Islet precursor cell (in vitro differentiated cells): ENCODE measurements around the gene SNRPB.
"Not testable (repeated sequence)": the region's sequence is repeated elsewhere in the genome, so short reads cannot be mapped to it uniquely, and the experiment has no call there.

ENCODE experiments used
- DNase-seq: peaks from one replicate; pipeline ENCODE4 v3.0.0-alpha.2; 2018

The SNRPB gene

DNA sequence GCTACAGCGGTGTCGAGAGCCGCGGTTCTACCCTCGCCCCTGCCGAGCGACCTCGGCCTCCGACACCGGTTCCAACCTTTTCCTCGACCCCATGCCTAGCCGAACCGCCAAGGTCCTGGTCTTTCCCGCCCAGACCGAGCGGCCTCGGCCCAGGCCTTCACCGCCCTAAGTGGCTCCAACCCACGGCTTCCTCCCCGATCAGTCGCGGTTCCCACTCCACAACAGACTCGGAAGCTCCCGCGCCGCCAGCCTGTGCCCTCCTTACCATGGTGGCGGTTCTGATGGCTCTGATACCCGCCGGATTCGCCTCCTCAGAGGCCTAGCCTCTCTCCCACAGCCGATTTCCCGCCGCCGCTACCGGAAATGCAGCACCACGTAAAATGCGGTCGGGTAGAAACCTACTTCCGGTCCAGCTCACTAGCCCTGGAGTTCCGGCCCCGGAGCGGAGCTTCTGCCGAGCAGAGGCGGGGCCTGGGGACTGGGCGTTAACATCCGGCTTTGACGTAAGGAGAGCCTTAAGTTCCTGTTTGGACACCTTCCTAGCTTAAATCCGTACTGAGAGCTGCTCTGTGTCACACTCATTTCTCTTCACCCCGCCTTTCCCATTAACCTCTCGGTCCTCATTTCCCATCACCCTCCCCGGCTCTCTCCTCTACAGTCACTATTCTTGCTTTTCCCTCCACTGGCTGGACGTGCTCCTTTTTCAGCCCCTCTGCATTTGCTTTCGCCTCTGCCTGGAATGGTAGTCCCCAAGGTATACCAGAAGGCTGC lies at the start of gene SNRPB:
TSS of gene SNRPB (minus strand) at position 367 of the 771 bp plus-strand sequence. CDS start at position 268, 99 bp downstream.
- peak; percentile 99 for DNase-seq

DNA sequence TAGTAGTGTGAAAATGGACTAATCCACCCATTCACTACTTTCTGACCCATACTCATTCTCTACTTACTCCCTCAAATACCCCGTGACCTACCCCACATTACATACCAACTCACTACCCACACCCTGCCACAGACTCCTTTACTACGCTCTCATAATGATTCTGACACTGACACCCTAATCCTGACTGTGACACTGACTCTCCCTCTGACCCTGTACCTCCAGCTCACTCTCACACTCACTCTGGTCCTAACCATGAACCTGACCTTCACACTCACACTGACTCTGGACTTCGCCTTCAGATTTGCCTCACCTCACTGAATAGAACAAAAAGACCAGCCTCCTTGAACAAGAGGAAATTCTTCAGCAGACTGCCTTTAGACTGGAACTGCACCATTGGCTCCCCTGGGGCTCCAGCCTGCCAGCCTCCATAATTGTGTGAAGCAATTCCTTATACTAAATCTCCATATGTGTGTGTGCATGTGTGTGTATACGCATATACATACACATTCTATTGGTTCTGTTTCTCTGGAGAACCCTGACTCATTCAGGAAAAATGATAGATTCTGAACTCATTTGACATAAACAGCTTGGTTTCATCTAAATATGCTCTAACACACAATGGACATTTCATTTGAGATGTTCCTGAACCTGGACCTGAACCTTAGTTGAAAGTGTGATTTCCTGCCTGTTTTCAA lies 48.7 kb upstream of the SNRPB start:
- DNase-seq, result no peak

GRCh38 chr20:2518558-2518957 lies 48.0 kb upstream of the SNRPB start:
- DNase-seq, result no peak

- DNase-seq, result no peak
Observed at GRCh38 chr20:2518096-2518495, 47.5 kb upstream of the SNRPB start.

DNA sequence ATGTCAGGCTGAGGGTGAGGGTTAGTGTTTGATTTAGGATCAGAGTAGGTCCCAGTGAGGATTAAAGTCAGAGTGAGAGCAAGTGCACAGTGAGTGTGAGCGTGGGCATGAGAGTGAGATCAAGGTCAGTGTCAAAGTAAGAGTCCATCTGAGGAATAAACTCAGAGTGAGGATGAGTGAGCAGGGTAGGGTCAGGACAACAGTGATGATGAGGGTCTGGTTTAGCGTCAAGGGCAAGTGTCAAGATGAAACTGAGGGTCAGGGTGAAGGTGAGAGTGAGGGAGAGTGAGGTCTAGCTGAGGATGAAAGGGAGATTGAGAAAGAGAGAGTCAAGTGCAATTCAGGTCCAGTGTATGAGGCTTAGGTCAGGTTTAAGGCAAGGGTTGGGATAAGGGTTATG lies 45.8 kb upstream of the SNRPB start:
- no peak for DNase-seq

DNA sequence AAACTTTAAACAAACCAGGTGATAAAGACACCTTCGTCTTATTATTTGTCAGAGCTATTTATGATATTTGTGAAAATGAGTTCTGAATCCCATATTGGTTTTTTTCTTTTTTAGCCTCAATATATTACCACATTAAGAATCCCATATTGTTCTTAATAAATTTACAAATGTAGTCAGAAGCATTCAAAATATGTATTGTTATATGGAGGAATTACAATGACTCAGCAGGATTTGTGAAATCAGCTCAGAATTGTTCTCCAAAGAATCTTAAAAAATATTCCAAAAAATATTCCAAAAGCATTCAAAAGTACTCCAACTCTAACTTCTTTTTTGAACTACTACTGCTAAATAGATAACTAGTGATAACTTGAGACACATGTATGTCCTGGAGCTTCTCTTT lies 44.6 kb upstream of the SNRPB start:
- DNase-seq, result no peak

- DNase-seq, result no peak
Observed at GRCh38 chr20:2509794-2510193, 39.2 kb upstream of the SNRPB start.

- DNase-seq, result peak; percentile 63
Observed at GRCh38 chr20:2509468-2509781, 38.8 kb upstream of the SNRPB start.

DNA sequence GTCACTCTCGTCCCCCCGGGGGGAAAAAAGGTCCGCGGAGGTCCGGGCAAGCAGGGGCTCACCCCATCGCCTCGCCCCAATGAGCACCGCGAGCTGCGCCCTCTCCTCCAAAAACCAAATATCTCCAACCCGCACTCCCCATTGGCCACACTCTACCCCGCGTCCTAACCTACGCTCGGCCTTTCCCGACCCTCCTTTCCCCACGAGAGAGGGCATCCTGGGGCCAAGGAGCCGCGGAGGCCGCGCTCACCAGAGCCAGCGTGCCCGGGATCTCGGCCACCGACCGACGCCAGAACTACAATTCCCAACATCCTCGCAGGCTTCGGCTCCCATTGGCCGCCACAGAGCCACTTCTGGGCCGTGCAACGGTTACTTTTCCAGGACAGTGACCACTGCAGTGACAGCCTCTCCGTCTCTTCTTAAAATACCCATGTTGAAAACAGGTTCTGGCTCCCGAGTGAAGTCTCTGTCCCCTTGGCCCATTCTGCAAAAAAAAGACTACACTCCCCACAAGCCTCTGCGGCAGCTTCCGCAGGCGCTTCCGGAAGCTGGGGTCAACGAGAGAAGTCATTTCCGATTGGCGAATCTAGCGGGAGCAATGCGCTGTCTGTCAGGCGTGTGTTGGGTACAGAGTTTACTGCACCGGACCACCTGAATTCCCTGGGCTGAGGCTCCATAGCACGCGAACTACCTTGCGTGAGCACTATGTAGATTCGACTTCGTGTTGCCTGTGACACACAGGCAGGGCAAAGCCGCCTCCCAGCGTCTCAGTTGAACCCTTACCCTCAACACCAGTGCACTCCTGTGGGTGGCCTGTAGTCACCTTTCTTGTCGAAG lies 38.3 kb upstream of the SNRPB start, which contains the start of gene ZNF343:
TSS of gene ZNF343 (minus strand) at position 285 of the 837 bp plus-strand sequence. CDS start 15,020 bp downstream, outside the sequence.
- DNase-seq, result peak; percentile 89

DNA sequence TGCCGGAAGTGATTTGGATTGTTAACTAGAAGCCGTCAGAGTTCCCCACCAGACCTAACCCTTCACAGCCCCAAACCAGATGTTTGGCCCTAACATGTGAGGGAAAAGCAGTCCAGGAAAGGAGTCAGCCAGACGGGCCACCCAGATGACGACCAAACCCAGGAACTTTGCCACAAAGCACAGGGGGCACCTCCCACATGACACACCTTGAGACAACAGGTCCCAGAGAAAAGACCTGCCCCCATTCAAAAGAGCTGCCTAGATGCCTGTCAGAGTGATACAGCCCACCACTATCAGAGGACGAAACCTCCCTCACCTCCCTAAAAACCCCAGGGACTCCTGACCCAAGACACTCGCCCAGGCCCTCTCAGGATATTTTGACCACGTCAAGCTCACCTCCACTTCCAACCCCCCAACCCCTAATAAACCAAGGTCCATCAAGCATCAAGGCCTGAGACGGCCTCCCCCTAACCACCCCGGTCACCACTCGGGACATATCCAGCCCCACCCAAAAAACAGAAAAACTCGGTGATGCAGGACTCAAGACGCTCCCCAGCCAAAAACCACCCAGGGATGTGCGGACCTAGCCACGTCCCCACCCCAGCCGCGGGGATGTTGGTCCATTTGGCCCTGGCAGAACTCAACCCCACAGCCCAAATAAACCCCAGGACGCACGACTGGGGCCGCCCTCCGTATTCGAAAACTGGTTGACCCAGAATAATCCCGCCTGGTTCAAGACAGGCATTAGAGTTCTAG lies 37.5 kb upstream of the SNRPB start:
- DNase-seq, result no peak

- DNase-seq, result no peak
Observed at GRCh38 chr20:2507464-2507863, 36.9 kb upstream of the SNRPB start.

DNA sequence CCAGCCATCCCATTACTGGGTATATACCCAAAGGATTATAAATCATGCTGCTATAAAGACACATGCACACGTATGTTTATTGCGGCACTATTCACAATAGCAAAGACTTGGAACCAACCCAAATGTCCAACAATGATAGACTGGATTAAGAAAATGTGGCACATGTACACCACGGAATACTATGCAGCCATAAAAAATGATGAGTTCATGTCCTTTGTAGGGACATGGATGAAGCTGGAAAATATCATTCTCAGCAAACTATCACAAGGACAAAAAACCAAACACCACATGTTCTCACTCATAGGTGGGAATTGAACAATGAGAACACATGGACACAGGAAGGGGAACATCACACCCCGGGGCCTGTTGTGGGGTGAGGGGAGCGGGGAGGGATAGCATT lies 35.8 kb upstream of the SNRPB start:
- DNase-seq, result not testable (repeated sequence)

DNA sequence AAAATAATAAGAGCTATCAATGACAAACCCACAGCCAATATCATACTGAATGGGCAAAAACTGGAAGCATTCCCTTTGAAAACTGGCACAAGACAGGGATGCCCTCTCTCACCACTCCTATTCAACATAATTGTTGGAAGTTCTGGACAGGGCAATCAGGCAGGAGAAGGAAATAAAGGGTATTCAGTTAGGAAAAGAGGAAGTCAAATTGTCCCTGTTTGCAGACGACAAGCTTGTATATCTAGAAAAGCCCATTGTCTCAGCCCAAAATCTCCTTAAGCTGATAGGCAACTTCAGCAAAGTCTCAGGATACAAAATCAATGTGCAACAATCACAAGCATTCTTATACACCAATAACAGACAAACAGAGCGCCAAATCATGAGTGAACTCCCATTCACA lies 34.2 kb upstream of the SNRPB start:
- not testable (repeated sequence) for DNase-seq

DNA sequence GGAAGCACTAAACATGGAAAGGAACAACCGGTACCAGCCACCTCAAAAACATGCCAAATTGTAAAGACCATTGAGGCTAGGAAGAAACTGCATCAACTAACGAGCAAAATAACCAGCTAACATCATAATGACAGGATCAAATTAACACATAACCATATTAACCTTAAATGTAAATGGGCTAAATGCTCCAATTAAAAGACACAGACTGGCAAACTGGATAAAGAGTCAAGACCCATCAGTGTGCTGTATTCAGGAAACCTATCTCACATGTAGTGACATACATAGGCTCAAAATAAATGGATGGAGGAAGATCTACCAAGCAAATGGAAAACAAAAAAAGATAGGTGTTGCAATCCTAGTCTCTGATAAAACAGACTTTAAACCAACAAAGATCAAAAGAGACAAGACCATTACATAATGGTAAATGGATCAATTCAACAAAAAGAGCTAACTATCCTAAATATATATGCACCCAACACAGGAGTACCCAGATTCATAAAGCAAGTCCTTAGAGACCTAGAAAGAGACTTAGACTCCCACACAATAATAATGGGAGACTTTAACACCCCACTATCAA lies 32.3 kb upstream of the SNRPB start:
- DNase-seq, result not testable (repeated sequence)

GRCh38 chr20:2485661-2486060 lies 15.1 kb upstream of the SNRPB start:
- DNase-seq, result no peak

DNA sequence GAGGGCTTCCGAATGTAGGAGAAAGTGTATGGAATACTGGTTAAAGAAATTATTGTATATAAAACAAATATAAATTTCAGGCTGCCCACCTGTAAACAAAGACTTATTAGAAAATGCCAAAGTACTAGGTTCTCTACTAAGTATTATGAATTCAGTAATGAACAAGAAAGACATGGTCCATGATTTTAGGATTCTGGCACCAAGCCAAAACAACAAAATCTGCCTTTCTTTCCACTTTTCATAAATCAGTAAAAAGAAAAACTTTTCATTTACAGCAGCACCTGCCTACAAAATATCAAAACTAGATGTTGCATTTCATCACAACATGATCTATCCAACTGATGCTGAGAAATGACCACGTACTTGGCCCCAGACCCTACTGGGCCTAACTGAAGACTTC lies 14.5 kb upstream of the SNRPB start:
- DNase-seq, result no peak

DNA sequence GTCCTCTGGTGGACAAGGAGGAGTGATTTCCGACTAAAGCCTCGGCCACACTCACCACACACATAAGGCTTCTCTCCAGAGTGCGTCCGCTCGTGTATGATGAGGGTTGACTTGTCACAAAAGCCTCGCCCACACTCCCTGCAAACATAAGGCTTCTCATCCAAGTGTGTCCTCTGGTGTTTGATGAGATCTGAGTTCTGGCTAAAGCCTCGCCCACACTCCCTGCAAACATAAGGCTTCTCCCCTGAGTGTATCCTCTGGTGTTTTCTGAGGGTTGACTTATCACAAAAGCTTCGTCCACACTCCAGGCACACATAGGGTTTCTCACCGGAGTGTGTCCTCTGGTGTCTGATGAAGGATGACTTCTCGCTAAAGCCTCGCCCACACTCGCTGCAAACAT lies 12.9 kb upstream of the SNRPB start:
- DNase-seq, result no peak

- no peak for DNase-seq
Observed at GRCh38 chr20:2480381-2480780, 9.8 kb upstream of the SNRPB start.

DNA sequence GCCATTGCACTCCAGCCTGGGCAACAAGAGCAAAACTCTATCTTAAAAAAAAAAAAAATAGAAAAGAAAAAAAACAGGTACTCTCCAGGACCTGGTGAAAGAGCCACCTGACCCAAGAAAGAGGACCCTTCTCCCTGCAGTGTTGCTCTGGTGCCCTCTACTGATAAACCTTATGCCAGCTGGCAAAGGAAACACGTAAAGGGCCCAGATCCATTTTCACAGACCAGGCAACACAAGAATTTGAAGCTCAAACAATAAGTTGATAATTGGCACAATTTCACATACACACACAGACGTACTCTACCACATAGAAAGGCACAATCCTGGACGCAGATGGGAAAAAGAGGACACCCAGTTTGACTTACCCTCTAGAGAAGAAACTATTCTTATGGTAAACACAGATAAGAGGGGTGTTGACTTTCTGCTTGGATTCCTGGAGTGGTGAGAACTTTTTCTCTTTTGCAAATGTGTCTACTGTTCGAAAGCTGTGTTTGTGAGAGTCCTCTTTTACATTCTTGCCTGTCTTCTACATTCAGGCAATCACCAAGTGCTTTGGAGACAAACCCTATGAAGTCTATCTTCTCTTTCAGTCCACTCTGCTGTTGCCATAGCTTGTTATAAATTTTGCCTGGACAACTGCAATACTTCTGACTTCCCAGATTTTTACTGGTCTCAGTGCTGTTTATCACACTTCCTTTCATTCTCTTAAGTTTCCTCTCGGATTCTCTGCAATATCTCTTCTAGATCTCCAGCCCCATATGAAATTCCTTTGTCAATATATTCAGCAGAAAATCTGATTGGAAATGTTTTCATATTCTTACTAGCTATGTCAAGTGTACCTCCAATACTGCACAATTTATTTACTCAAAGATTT lies 6.4 kb upstream of the SNRPB start:
- DNase-seq, result no peak

GRCh38 chr20:2475850-2476741 lies 5.5 kb upstream of the SNRPB start:
- no peak for DNase-seq
